ENCODE results near the gene LEMD2.

DNA sequence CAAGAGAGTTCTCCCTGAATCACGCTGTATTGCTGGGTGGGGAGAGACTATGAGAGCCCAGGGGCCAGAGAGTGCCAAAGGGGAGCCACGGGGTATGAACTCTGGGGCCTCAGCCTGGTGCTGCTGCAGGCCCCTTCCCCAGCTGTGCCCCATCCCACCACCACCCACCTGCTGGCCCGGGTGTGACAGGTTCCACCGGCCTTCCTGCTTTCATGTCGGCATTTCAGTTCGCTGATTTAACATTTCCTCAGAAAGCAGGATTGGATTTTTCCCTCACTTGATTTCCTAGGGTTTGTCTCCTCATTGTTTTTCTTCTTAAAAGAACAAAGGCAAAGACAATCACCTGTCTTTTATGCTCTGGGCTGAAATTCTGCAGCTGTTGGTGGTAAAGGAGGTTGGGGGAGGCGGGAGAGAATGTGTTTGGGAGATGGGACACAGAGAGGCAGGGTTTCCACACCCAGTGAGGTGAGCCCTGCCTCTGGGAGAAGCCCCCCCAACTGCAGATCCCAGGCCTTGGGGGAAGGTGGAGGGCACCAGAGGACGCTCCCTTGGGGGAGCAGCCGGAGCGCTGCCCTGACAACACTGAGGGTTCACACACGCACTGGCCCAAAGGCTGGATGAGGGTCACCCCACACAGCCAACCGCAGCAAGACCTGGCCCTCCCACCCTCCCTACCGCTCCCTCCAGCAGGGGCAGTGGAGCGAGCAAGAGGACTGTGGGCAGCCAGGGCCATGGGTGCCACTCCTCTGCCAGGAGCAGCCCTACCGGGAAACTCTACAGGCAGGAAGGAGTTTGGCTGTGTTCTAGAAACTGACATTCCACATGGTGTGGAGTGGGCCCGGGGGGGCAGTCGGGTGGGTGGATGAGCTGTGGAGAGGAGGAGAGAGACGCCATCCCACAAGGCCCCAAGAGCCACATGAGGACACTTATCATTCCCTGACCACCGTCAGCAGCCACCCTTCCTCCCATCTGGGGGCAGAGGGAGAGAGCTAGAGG is 25.4 kb upstream of the LEMD2 start:
- TF ChIP-seq CTCF (IDR thresholded peaks at IDR 0.05), result no peak
- no peak for TF ChIP-seq POLR2A (IDR thresholded peaks at IDR 0.05)
